ENCODE data around the gene GAP43.

Gene GAP43

DNA sequence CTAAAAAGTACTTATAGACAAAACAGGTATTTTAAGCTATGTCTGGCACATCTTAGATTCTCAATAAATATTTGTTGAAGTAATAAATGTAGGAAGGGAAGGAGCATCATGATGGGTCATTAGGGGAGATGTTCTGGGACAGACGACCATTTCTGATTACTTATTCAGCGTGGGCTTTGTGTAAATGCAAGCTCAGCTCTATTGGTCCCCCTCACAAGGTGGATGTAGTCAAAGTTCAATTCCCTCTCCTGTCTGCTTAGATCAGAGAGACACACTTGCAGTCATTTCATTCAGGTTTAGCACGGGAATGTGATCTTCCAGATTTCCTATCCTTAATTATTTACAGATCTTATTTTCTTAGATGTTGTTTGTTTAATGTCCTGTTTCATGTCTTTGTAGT is 7.5 kb downstream of the GAP43 start:
- H2AFZ ChIP-seq (ENCODE audit: low read length) = no peak overlapping the region
- no peak for TF ChIP-seq EZH2phosphoT487 (IDR thresholded peaks at IDR 0.05; ENCODE audit: borderline replicate concordance)
- TF ChIP-seq, protein P1, sequence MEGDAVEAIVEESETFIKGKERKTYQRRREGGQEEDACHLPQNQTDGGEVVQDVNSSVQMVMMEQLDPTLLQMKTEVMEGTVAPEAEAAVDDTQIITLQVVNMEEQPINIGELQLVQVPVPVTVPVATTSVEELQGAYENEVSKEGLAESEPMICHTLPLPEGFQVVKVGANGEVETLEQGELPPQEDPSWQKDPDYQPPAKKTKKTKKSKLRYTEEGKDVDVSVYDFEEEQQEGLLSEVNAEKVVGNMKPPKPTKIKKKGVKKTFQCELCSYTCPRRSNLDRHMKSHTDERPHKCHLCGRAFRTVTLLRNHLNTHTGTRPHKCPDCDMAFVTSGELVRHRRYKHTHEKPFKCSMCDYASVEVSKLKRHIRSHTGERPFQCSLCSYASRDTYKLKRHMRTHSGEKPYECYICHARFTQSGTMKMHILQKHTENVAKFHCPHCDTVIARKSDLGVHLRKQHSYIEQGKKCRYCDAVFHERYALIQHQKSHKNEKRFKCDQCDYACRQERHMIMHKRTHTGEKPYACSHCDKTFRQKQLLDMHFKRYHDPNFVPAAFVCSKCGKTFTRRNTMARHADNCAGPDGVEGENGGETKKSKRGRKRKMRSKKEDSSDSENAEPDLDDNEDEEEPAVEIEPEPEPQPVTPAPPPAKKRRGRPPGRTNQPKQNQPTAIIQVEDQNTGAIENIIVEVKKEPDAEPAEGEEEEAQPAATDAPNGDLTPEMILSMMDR (conservative IDR thresholded peaks at IDR 0.05; ENCODE audit: low read length) = no peak
- H3K4me1 ChIP-seq (ENCODE audit: insufficient read depth, low read length, poor library complexity, severe bottlenecking) = no peaks in the 10 kb centered on the region
- H3K36me3 ChIP-seq (ENCODE audit: insufficient read depth, low read length) = no peaks in the 10 kb centered on the region
- H4K20me1 ChIP-seq (ENCODE audit: insufficient read depth, low read length, poor library complexity, severe bottlenecking) = no peaks in the 10 kb centered on the region
- no peaks in the 10 kb centered on the region for H3K9me2 ChIP-seq (replicated peaks; ENCODE audit: low read depth, low read length)
- H3K9me3 ChIP-seq (ENCODE audit: insufficient read depth, low read depth, low read length) = no peaks in the 10 kb centered on the region
- no peaks in the 10 kb centered on the region for H3K79me2 ChIP-seq (ENCODE audit: insufficient read depth, low read length)
- H3K4me3 ChIP-seq (ENCODE audit: low read length, poor library complexity, severe bottlenecking) = no peak overlapping the region
- H3F3A ChIP-seq (ENCODE audit: low read depth) = no peaks in the 10 kb centered on the region
- no peaks in the 10 kb centered on the region for H3K27me3 ChIP-seq (ENCODE audit: insufficient read depth, low read length, poor library complexity, severe bottlenecking)
- H3K9ac ChIP-seq (ENCODE audit: low read depth, low read length, poor library complexity, severe bottlenecking) = no peak overlapping the region
- no peak overlapping the region for H3K4me2 ChIP-seq (ENCODE audit: low read depth, low read length, poor library complexity, severe bottlenecking)

DNA sequence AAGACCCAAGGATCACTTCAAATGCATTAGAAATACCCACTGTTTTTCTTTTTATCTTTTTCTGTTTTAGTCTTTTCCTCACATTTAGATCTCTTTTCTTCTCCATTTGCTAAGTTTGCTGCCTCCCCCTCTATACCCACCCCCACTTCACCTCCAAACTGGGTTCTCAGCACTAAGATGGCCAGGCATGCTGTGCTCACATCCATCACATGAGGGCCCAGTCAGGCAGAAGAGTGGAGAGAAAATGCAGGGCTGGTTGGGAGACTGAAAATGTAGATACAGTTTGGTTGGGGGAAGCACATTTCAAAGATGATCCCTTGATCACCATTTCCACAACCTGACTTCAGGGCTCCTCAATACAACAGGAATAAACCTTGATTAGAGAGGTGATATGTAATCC is 8.7 kb downstream of the GAP43 start:
- Histone ChIP-seq H3K27me3 (ENCODE audit: insufficient read depth, low read length, poor library complexity, severe bottlenecking) (no peaks in the 10 kb centered on the region), H3K9me2 (replicated peaks; ENCODE audit: low read depth, low read length) (no peaks in the 10 kb centered on the region), H3K79me2 (ENCODE audit: insufficient read depth, low read length) (no peaks in the 10 kb centered on the region), H3K9ac (ENCODE audit: low read depth, low read length, poor library complexity, severe bottlenecking) (no peak overlapping the region), H2AFZ (ENCODE audit: low read length) (no peak overlapping the region), H3F3A (ENCODE audit: low read depth) (no peaks in the 10 kb centered on the region), H4K20me1 (ENCODE audit: insufficient read depth, low read length, poor library complexity, severe bottlenecking) (no peaks in the 10 kb centered on the region), H3K4me1 (ENCODE audit: insufficient read depth, low read length, poor library complexity, severe bottlenecking) (no peaks in the 10 kb centered on the region), H3K4me2 (ENCODE audit: low read depth, low read length, poor library complexity, severe bottlenecking) (no peak overlapping the region), H3K4me3 (ENCODE audit: low read length, poor library complexity, severe bottlenecking) (no peak overlapping the region), H3K36me3 (ENCODE audit: insufficient read depth, low read length) (no peaks in the 10 kb centered on the region), H3K9me3 (ENCODE audit: insufficient read depth, low read depth, low read length) (no peaks in the 10 kb centered on the region)
- no peak for TF ChIP-seq EZH2phosphoT487 (IDR thresholded peaks at IDR 0.05; ENCODE audit: borderline replicate concordance)
- TF ChIP-seq, protein P1 (conservative IDR thresholded peaks at IDR 0.05; ENCODE audit: low read length) = no peak

DNA sequence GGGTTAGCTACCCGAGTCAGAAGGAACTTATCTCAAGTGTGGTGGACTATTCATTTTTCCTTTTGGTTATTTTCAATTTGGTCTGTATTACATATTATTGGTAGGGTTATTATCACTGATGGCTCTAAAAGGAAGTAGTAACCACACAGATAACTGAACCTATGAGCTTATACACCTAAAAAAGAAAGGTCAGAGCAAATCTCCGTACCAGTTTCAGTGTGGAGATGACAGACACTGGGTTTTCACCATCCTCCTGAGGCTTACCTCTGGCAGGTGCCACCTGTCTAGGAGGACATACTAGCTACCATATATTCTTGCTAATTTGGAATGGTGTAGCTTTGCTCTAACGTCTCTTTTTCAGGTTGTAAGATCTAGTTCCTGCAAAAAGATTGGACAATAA is 10.2 kb downstream of the GAP43 start:
- no peak overlapping the region for H3K4me2 ChIP-seq (ENCODE audit: low read depth, low read length, poor library complexity, severe bottlenecking)
- no peaks in the 10 kb centered on the region for H3K9me3 ChIP-seq (ENCODE audit: insufficient read depth, low read depth, low read length)
- H3F3A ChIP-seq (ENCODE audit: low read depth) = no peaks in the 10 kb centered on the region
- H4K20me1 ChIP-seq (ENCODE audit: insufficient read depth, low read length, poor library complexity, severe bottlenecking) = no peaks in the 10 kb centered on the region
- no peaks in the 10 kb centered on the region for H3K9me2 ChIP-seq (replicated peaks; ENCODE audit: low read depth, low read length)
- TF ChIP-seq EZH2phosphoT487 (IDR thresholded peaks at IDR 0.05; ENCODE audit: borderline replicate concordance) = no peak
- TF ChIP-seq, protein P1 (conservative IDR thresholded peaks at IDR 0.05; ENCODE audit: low read length) = no peak
- no peaks in the 10 kb centered on the region for H3K27me3 ChIP-seq (ENCODE audit: insufficient read depth, low read length, poor library complexity, severe bottlenecking)
- H3K9ac ChIP-seq (ENCODE audit: low read depth, low read length, poor library complexity, severe bottlenecking) = no peak overlapping the region
- no peak overlapping the region for H2AFZ ChIP-seq (ENCODE audit: low read length)
- H3K4me1 ChIP-seq (ENCODE audit: insufficient read depth, low read length, poor library complexity, severe bottlenecking) = no peaks in the 10 kb centered on the region
- no peaks in the 10 kb centered on the region for H3K36me3 ChIP-seq (ENCODE audit: insufficient read depth, low read length)
- H3K79me2 ChIP-seq (ENCODE audit: insufficient read depth, low read length) = no peaks in the 10 kb centered on the region
- no peak overlapping the region for H3K4me3 ChIP-seq (ENCODE audit: low read length, poor library complexity, severe bottlenecking)

Data from Loucy (cell line).